Loucy (cell line): ENCODE results near the gene KNCN.

Source experiments
- EZH2phosphoT487 ChIP-seq: fragments of 200-600 bp; IDR thresholded peaks from 2 replicates; pipeline ENCODE4 v1.6.1; 2018; ENCODE audit warnings: antibody characterized with exemption, mild to moderate bottlenecking, moderate library complexity, borderline replicate concordance
- TF ChIP-seq, protein P1 (sequence below): fragments of 200-600 bp; sonication (generic); conservative IDR thresholded peaks from 2 replicates; pipeline ENCODE4 v1.5.1; 2014; ENCODE audit warnings: mild to moderate bottlenecking, antibody characterized with exemption, low read length

DNA sequence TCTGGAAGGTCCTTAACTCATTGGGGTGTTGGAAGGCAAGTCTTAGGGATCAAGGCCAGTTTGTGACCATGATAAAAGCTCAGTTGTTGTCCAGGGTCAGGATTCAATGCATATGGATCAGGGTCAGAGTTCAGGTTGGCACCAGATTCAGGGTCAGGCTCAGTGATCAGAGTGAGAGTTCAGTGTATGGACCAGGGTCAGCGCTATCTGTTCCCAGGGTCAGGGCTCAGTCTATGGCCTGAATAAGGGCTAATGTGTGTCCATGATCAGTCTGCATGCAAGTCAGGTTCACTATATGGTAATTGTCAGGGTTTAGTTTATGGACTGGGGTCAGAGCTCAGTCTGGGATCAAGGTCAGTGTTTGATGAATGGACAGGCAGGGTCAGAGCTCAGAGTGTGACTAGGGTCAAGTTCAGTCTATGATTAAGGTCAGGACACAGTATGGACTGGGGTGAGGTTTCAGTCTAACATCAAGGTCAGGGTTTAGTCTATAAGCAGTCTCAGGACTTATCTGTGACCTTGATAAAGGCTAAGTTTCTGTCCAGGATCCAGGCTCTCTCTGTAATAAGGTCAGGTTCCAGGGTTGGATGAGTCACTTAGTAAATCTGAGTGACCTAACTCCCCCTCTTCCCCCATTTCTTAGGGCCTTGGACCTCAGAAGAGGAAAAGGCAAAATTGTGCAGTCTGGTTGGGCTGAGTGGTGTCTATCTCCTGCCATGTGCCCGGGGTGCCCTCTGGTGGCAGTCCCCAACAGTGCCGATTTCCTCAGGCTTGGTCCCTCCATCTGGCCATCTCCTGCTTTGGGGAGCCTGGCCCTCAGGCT is 23.8 kb downstream of the KNCN start:
- TF ChIP-seq, protein P1, sequence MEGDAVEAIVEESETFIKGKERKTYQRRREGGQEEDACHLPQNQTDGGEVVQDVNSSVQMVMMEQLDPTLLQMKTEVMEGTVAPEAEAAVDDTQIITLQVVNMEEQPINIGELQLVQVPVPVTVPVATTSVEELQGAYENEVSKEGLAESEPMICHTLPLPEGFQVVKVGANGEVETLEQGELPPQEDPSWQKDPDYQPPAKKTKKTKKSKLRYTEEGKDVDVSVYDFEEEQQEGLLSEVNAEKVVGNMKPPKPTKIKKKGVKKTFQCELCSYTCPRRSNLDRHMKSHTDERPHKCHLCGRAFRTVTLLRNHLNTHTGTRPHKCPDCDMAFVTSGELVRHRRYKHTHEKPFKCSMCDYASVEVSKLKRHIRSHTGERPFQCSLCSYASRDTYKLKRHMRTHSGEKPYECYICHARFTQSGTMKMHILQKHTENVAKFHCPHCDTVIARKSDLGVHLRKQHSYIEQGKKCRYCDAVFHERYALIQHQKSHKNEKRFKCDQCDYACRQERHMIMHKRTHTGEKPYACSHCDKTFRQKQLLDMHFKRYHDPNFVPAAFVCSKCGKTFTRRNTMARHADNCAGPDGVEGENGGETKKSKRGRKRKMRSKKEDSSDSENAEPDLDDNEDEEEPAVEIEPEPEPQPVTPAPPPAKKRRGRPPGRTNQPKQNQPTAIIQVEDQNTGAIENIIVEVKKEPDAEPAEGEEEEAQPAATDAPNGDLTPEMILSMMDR = peak; percentile 96
- no peak for TF ChIP-seq EZH2phosphoT487
